HG02938 (cell line): ENCODE results near the gene UTP11.
"Not testable (repeated sequence)": the region's sequence is repeated elsewhere in the genome, so short reads cannot be mapped to it uniquely, and the experiment has no call there.

Experiments
- ATAC-seq: cut with Tn5 transposase; IDR thresholded peaks from one replicate; pipeline ENCODE4 v1.9.1; 2021; ENCODE audit warnings: mild to moderate bottlenecking, moderate library complexity; ENCODE audit not compliant: unreplicated experiment

The UTP11 gene

DNA sequence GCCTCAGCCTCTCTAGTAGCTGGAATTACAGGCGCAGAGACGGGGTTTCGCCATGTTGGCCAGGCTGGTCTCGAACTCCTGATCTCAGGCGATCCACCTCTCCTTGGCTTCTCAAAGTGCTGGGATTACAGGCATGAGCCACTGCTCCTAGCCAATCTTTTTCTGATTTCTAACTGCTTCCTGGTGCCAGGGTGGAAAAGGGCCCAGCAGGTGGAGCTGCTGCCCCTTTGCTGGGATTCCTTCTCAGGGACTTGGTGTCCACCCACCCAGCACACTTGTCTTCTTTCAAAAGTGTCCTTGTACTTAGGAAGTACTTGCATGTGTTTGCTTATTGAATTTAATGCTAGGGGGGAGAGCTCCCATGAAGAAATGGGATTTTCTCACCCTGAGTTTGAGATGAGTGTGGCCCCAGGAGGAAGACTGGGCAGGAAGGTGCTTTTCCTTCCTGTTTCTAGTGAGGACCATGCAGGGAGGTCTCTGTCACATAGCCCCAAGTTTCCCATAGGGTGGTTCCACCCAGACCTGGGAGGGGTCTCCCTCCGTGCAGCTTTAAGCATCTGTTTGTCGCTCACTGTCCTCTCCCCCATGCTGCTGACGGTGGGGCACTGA is 14.2 kb downstream of the UTP11 start:
- no peak for ATAC-seq

DNA sequence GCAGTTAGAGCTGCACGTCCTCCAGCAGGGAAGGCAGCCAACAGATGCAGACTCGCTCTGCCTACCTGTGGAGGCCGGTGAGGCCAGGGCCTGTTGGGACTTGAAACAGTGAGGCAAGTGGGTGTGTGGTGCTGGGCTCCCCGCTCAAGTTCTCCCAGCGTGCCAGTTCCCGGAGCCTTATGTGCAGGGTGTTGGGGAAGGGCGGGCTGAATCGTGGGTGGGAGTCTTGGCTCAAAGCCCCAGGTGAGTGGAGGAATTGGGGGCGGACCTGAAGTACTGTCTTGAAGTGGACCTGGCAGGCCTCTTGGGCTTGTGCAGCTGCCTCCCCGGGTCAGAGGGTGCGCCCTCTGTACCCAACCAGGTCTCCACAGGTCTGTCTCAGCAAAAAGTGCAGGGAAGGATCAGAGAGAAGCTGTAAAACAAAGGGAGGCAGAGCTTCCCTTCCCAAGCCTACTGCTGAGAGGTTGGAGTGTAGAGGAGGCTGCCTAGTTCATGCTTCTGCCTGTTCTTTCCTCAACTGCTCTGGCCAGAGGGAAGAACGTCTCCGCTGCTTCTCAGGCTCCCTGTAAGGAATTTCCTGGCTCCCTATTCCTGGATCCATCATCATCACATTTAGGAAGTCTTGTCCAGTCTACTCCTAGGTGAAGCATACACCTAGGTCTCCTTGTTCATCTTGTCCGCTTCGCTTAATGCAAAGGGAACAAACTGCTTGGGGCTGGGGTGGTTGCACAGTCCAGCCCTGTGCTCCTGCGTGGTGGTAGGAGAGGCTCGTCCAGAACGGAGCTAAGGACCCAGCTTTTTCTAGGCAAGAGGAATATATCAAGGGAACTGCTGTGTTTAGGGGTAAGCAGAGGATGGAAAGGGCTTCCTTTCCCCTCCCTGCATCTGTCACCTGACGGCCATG is 14.9 kb downstream of the UTP11 start:
- no peak for ATAC-seq

DNA sequence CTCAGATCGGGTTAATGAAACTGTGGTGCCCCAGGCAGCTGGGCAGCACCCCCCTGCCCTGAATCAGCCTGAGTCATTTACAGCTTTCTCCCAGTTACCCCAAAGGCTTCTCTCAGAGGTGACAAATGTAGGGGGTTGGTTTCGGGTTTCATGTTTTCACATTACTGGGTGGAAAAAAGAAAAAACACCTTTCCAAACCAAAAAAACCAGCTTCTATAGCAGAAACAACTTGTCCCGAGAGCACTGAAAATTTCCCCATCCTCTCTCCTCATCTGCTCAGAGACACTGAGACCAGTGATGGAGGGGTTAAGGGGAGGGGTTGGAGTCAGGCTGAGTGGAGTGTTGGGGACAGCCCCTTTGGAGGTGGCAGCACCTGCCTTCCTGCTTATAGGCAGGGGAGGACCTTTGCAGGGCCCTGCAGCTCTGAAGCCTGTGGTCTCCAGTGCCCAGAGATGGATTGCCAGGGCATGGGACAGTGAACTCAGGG is 15.6 kb downstream of the UTP11 start:
- peak; percentile 64 for ATAC-seq

DNA sequence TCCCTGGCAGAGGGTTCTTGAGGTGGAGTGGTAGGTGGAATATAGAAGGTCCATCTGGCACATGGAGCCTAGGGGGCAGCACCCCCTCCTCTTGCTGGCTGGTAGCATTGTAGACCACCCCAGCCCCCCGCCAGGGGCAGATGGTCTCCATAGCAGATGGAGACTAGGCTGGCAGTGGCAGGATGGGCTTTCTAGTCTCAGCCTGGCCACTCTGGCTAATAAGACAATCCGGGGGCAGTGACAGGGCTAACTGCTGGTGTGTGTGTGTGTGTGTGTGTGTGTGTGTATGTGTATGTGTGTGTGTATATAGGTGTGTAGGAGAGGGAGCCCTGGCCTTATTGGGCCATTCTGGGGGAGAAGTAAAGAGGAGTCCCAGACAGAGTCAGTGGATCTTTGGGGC is 16.1 kb downstream of the UTP11 start:
- ATAC-seq = no peak

DNA sequence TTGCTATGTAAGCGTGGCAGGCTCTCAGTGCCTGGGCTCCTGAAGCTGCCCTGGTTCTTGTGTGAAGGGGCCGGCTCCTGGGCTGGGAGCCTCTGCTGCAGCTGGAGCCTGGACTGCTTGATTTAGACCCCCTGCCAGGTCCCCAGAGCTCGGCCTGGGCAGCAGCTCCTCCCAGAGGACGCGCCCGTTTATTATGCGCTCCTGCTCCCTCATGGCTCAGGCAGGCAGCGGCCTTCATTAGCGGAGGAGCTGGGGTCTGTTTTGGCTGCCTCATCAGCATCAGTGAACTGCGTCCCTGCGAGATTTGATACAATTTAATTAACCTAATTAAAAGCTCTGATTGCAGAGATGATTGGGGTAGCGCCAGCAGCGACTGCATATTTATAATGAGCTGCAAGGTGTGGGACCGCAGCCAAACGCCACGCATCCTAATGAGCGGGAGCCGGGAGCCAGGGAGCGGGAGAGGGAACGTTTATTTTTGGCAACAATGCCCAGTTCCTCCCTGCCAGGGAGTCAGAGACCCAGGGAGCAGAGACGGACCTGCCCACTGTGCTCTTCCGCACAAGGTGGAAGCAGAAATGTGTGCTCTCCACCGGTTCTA is 16.6 kb downstream of the UTP11 start:
- ATAC-seq = no peak

DNA sequence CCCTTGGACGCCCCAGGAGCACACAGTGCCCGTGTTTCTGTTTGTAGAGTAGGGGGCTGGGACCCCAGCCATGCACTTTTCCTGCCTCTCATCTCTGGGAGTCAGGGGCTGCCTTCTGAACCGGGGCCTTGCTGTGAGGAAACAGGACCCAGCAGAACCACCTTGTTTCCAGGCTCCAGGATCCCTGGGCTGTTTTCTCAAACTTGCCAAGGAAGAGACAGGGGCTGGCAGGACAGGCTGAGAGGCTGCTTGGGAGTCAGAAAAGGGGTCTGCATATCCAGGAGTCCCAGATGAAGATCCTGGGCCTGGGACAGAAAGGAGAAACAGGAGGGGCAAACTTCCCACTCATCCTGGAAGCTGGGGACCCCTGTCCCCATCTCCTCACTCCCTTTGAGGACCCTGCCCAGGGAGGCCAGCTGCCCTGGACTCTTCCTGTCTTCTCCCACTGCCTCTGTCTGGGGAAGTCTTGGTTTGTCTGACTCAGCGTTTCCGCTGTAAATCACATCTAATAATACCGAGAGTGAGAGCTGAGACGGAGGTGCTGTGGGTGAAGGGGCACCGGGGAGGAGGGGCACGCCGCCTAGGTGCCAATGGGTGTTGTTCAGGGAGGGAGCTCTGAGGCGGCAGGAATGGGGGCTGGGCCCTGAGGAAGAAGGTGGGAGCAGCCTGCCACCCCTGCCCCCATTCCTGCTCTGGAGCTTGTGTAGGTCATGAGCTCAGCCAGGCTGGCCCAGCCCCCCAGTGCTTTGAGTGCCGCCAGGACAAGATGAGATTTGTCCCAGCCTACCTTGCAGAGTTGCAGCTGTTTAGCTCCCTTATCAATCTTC is 17.4 kb downstream of the UTP11 start:
- no peak for ATAC-seq

DNA sequence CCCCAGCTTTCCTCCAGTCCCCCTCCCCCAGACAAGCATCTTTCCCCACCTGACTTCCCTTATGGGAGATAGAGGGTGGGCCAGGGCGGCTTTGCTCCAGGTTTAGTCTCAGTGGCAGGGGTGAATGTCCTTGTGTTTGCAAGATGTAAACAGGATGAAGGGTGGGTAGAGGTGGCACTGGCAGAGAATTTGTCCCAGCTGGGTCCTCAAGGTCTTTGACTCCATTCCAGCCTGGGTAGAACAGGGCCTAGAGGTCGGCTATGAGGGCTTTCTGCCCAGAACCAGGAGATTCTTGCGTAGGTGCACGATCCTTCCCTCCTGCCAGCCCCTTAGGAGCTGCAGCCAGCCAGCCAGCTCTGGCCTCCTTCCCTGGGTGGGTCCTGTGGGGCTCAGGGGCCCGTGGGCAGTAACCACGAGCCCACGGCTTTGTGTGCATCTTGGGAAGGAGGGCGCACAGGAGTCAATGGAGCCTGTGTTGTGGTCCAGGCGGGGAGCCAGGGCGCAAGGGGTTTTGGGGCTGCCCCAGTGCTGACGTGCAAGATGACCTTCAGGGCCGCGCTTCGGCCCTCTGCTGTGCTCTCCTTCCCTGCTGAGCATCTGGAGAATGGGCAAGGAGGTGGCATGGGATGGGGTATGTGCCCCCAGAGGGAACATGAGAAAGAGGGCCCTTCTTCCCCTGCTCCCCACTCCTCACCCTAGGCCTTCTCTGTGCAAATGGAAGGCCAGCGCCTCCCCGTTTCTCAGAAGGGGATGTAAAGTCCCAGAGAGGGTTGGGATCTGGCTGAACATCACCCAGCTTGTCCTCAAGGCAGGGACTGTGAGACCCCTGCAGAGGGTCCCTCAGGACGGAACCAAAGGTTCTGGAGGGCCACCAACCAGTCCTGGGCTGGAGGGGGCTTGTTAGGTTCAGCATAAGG is 18.3 kb downstream of the UTP11 start:
- ATAC-seq = no peak

DNA sequence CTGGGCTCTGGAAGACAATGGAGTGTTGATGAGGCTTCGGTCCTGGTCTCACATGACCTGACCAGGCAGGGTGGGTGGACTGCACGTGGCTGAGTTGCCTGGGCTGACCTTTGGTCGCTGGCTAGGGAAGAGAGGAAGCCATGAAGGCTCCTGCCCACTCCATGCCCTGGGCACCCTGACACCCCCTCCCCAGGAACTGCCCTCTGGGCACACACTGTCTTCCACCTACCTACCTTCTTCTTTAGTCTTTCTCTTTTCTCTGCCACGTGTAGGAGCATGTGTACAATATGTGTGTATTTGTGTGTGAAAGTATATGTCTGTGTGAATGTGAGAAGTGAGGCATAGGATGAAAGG is 19.0 kb downstream of the UTP11 start:
- ATAC-seq = no peak

DNA sequence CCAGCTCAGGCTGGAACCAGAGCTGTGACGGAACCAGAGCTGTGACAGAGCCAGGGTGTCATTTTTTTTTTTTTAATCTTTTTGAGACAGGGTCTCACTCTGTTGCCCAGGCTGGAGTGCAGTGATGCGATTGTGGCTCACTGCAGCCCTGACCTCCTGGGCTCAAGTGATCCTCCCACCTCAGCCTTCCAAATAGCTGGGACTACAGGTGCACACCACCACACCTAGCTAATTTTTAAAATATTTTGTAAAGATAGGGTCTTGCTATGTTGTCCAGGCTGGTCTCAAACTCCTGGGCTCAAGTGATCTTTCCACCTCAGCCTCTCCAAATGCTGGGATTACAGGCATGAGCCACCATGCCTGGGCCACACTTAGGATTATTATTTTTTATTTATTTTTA is 20.5 kb downstream of the UTP11 start:
- ATAC-seq = not testable (repeated sequence)

DNA sequence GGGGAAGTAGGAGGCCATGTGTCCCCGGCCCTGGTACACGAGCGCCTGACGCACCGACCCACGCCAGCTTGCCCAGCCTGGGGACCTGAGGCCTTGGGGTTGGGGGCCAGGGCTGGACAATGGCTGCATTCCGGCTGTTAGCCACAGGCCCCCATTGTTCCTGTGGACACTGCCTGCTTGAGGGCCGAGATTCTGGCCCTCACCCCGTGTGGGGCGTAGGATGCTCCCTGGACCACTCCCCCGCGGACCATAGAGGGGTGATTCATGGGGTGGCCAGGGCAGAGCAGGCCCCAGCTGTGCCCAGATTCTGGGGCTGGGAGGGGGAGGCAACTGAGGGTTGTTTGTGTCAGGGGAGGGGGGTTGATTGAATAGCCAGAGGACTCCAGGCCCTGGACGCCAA is 22.3 kb downstream of the UTP11 start:
- ATAC-seq = no peak

DNA sequence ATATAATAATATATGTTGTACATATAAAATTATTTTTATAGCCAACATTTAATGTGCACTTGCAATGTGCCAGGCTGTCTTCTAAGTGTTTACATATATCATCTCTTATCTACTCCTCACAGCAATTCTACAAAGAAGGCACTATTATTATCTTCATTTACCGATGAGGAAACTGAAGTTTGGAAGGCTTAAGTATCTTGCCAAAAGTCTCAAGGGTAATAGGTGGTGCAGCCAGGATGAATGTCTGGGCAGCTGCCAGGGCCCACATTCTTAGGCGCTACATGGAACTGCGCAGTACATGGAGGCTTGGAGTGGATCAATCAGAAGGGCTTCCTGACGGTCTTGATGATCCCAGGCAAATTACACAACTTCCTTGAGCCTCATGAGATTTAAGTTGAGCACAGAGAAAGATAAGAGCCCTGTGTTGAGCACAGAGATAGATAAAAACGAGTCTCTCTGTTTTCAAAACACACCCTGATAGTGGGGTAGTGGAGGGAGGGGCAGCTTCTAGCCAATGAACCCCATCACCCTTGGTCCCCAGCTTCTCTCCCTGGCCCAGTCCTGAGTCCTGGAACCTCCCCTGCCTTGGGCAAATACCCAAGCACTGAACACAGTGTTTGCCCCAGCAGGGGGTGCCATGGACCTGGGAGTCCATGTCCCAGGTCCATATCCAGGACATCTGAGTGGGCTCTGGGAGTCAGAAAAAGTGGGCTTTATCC is 24.8 kb downstream of the UTP11 start:
- no peak for ATAC-seq

DNA sequence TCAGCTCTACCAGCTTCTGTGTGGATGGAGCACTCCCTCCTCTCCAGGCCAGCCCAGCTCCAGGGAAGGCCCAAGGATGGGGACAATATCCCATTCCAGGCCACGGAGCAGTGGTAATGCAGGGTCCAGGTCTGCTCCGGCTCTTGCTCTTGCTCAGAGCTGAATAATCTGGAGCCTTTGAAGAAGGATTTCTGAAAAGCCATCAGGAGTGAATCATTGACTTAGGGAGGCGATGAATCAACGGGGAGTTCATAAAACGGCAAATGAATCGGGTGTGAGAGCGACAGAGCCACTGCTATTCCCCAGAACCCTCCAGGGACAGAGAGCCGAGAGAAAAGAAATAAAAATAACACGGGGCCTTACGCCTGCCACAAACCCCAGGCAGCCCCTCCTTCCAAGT is 26.3 kb downstream of the UTP11 start:
- ATAC-seq = no peak

DNA sequence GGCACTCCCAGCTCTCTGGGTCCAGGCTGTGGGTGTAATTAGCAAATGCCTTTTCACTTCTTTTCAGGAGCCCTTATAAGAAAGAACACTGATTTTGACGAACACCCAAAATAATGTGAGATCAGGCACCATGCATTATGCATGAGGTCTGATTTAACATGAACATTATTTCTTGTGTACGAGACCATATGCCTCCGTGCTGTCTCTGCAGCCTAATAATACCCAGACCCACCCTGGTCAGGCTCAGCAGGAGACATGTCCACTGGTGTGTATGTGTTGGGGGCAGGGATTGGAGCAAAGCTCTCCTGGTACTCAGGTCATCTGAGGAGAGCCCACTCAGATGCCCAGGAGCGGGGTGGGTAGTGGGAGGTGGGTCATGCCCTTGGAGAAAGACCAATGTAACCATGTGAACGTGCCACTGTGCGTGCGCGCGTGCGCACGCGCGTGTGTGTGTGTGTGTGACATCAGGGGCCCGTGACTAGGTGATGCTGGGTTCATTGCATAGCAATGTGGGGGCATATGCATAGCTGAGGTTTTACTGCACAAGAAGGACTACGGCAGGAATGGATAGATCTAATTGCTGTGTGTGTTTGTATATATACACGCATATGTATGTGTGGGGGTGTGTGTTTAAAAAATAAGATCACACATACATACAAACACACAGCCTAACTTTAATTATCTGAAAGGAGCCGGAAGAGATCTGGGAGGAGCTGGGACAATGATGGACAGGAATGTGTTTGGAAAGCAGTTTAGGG is 27.0 kb downstream of the UTP11 start:
- ATAC-seq = no peak

DNA sequence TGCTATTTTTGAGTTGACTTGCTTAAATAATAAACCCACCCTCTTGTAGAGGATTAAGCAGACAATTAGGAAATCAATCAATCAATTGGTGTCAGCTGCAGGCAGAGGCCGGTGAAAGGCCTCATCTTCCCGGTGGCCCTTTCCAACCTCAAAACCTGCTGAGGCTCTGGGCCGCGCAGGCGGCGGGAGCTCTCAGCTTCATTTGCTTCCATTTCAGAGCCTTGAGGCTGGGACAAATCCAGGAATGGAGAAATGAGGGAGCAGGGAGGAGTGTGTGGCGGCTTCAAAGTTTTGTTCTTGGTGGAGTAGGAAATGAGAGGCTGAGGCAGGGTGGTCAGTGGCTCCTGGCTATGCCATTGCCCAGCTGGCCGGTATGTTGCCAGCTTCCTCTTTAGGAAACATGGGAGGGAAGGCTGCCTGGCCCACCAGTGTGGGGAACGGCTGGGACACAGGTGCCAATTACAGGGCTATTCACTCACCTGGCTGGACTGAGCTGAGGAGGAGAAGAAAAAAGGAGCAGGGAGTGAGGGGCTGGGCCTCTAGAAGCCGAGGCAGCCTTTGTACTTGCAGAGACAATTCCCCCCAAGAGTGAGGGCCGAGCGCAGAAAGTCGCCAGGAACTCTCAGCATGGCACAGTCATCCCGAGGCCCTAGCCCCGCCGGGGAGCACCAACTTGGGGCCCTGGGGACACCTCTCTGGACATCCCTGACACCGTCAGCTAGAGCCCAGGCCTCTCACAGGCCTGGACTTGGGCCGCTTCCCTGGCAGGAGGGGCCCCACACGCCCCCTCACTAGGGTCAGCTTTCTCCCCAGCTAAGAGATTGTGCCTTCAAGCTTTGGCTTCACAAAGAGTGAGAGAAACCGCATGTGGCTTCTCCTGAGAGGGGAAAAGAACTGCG is 29.7 kb downstream of the UTP11 start:
- no peak for ATAC-seq

DNA sequence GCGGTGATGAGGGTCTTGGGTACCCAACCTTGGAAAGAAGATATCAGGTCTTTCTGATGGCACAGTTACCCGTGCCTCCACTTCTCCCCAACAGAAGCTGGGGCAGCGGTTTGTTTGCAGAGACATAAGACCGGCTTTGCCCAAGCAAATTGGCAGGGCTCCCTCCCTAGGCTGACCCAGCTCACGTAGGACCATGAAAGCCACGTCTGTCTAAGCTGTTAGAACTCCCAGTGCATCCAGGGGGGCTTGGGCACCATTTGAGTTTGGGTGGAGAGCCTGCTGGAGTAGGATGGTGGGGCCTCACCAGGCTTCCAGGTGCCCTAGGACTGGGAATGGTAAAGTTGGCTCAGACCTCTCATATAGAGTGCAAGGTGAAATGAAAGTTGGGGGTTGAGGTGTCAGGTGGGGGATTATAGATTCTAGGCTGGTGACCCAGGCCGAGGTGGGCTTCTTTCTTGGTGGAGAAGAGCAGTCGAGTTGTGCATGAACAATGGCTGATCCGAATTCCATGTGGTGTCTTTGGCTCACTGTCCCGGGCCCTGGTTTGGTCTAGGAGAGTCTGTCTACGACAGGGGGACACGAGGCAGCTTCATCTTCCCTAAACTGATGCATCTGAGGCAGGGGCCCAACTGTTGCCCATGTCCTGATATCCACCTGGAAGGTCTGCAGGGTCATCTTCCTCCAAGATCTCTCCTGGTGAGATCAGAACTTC is 30.7 kb downstream of the UTP11 start:
- ATAC-seq = no peak

DNA sequence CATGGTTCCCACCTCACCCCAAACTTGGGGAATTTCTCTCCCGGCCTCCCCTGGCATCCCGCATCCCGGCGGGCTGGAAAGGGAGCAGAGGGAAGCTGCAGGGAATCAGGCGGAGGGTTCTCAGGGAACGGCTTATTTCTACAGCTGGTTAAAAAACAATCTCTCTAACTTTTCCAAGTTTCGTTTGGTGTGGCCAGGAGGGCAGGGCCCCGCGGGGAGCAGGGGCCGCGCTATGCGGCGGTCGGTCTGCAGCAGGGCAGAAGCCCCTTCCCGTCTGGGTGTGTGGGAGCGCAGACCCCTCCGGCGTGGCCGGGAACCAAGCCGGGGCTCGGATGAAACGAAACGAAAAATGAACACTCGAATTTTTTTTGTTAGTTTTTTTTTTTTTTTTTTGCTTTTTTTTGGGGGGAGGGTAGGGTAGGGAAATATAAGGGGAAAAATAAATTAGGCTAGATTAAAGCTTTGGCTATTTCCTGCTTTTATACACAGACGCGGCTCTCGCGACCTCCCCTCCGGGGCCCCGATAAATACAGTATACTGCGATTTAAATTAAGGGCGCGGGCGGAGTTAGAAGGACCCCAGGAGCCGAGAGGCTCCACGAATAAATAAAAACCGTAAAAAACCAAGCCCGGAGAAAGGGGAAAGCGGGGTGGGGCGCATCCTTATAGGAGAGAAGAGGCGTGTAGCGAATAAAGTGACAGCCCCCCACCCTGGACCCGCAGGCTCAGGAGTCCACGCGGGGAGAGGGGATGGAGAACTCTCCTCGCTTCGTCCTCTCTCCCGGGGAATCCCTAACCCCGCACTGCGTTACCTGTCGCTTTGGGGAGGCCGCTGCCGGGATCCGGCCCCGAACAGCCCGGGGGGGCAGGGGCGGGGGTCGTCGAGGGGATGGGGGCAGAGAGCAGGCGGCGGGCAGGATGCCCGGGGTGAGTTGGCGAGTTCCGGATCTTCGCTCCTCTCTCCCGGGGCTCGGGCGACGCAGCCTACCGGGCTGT is 32.0 kb downstream of the UTP11 start:
- no peak for ATAC-seq
